Stimulated activated CD8-positive, alpha-beta memory T cell treated with anti-CD3 and anti-CD28 coated beads, Interleukin-7, amount 100 ng/mL, for 24 hours (primary cell): ENCODE data around the gene GCDH.
"Not testable (repeated sequence)": the region's sequence is repeated elsewhere in the genome, so short reads cannot be mapped to it uniquely, and the experiment has no call there.

Source experiments
- DNase-seq: peaks from one replicate; pipeline ENCODE4 v3.0.0-alpha.2; 2020; ENCODE audit warnings: low read depth

Gene GCDH

DNA sequence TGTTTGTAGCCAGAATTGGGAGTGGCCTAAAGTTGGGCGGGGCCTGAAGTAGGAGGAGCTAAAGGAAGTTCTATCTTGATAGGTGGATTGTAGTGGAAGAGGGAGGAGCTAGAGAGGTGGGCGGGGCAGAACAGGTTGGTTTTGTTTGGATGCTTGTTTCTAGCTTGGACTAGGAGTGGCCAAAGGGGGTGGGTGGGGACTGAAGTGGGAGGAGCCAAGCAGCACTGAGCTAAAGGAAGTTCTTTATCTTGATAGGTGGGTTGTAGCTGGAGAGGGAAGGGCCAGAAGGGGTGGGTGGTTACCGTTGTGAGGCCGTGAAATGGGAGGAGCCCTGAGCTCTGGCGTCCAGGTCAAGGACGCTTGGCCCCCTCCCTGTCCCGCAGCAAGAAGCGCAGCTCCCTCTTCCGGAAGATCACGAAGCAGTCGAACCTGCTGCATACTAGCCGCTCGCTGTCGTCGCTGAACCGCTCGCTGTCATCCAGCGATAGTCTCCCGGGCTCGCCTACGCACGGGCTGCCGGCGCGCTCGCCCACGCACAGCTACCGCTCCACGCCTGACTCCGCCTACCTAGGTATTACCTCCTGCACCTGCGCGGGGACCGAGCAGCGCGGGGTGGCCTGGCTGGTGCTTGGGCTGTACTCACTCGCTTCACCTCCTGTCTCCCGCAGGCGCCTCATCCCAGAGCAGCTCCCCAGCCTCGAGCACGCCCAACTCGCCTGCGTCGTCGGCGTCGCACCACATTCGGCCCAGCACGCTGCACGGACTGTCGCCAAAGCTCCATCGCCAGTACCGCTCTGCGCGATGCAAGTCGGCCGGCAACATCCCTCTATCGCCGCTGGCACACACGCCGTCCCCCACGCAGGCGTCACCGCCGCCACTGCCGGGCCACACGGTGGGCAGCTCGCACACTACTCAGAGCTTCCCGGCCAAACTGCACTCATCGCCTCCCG lies 17.7 kb upstream of the GCDH start:
- DNase-seq: no peak

DNA sequence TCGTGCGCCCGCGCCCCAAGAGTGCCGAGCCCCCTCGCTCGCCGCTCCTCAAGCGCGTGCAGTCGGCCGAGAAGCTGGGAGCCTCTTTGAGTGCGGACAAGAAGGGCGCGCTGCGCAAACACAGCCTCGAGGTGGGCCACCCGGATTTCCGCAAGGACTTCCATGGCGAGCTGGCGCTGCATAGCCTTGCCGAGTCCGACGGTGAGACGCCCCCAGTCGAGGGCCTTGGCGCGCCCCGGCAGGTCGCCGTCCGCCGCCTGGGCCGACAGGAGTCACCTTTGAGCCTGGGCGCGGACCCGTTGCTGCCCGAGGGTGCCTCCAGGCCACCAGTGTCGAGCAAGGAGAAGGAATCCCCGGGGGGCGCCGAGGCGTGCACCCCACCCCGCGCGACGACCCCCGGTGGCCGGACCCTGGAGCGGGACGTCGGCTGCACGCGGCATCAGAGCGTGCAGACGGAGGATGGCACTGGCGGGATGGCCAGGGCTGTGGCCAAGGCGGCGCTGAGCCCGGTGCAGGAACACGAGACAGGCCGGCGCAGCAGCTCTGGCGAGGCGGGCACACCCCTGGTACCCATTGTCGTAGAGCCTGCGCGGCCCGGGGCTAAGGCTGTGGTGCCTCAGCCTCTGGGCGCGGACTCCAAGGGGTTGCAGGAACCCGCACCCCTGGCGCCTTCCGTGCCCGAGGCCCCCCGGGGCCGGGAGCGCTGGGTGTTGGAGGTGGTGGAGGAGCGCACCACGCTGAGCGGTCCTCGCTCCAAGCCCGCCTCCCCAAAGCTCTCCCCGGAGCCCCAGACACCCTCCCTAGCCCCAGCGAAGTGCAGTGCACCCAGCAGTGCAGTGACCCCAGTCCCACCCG lies 16.8 kb upstream of the GCDH start:
- no peak for DNase-seq

DNA sequence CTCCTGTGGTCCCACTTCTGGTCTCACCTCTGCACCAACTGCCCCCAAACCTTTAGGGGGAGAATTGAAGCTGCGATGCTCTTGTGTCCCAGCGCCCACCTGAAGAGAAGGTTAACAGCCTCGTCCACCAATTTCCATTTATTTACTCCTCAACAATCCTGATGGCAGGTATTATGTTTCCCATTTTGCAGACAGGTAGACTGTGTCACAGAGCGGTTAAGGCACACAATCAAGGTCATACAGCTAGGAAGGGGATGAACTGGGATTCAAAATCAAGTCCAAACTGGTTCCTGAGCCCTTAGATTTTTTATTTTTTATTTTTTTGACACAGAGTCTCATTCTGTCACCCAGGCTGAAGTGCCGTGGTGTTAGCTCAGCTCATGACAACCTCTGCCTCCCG lies 15.9 kb upstream of the GCDH start:
- DNase-seq: no peak

DNA sequence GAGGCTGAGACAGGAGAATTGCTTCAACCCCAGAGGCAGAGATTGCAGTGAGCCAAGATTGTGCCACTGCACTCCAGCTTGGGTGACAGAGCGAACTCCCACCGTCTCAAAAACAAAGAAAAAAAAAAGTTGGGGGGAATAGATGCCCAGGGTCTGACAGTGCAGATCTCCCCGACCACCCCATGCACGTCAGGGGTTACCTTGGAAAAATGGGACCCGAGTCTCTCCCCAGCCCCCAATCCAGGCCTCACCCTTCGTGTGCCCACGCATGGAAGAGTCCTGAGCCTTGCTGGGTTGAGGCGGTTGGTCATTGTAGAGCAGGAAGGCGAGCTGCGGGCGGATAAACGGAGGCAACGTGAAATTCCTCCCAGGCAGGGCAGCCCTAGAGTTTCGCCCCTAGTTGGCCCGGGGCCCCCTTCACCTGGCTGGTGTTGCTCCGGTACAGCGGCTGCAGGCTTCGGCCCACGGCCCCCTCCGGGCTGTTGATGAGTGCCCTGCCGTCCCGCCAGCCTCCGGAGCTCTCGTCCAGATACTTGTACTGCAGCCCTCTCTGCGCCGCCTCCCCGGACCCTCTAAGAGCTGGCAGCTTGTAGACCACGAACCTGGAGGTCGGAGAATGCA lies 10.3 kb upstream of the GCDH start:
- DNase-seq: no peak

DNA sequence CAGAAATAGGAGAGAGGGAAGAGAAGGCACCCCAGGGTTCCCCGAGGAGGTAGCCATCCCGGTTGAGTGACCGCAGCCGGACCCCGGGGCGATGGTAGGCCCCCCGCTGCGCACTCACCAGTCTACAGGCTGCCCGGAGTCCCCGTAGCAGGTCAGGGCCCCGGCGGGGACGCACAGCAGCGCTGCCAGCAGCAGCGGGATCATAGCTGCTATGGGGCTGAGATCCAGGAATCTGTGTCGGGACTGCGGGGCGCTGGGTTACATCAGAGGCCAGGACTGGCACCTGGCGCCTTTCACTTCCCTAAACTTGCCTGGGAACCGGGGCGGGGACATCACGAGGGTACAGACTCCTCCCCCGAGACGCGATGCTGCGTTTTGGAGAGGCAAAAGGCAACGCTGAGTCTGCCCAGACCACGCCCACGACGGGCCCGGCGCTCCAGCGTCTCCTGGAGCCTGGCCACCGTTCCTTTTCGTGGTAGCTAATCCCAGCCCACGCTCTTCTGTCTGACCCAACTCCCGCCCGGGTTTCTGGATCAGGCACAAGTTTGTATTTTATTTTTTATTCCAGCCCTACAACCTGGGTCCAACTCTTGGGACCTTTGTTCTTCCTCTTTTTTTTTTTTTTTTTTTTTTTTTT lies 9.7 kb upstream of the GCDH start, which contains the start of gene DNASE2:
TSS of gene DNASE2 (minus strand) at position 278 of the 637 bp plus-strand sequence. CDS start at position 204, 74 bp downstream.
- DNase-seq: peak; percentile 78

DNA sequence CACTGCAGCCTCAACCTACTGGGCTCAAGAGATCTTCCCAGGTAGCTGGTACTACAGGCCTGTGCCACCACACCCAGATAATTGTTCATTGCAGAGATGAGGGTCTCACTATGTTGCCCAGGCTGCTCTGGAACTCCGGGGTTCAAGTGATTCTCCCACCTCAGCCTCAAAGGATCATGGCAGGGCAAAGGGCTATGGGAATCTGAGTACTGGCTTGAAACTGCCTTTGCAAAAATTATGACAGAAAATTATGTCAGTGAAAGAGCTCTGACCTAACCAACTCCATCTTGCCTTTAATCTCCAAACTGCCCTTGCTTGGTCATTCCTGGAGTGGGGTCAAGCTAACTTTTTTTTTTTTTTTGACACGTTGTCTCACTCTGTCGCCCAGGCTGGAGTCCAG lies 8.4 kb upstream of the GCDH start:
- DNase-seq: no peak

DNA sequence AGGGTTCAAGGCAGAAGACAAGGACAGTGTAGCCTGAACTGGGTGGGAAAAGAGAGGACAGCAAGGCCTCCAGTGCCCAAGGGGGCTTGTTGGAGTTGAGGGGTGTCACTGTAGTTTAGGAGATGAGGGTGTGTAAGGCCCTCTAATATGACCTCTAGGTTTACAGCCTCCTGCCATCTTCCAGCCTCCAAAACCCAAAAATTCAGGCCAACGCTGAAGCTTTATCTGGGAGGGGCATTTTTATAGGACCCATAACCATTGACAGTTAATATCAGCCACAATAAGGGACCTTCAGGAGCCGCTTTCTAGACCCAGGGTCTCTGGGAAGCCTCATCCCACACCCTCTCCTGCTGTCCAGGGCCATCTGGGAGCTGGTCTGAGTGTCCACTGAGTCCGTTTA lies 6.8 kb upstream of the GCDH start:
- no peak for DNase-seq

DNA sequence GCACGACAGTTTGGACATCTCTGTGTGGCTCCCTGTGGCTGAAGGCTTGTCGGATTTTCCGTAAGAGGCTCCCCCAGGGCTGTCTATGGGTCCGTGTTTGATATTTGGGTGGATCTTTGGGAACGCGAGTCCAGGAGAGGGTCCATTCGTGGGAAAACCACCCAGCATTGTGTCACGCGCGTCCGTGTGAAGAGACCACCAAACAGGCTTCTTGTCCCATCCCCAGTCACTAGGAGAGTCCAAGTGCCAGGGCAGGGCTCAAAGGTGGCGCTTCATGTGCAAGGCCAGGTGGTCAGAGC lies 6.4 kb upstream of the GCDH start:
- no peak for DNase-seq

DNA sequence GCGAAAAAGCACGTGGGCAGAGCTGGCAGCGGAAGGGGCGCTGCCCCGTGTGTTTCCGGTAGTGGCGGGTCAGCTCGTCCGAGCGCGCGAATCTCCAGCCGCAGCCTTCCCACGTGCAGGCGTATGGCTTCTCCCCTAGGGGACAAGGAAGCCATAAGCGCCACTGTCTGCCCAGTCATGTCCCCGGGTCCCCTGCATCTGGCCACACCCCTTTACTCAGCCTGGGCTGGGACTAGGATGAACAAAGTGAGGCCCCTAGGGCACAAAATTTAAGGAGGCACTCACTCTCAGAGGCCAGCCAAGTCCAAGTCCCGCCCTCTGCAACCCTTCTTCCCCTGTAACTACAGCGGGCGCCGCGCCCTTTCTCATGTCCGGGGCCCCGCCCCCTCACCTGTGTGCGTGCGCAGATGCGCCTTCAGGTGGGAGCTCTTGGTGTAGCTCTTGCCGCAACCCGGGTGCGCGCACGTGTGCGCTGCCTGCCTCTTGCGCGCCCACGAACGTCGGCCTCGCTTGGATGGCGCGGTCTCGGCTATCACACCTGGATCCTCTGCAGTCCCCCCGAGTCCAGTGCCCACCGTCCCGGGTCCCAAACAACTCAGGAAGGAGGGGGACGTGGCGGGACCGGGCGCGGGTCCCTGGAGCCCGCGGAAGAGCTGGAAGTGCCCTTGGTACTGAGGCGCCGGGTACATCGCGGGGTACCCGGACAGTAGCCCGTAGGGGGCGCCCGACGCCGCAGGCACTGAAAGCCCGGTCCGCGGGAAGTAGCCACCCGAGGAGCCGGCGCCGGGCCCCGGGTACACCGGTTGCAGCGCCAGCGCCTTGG lies 5.8 kb upstream of the GCDH start:
- peak; percentile 83 for DNase-seq

DNA sequence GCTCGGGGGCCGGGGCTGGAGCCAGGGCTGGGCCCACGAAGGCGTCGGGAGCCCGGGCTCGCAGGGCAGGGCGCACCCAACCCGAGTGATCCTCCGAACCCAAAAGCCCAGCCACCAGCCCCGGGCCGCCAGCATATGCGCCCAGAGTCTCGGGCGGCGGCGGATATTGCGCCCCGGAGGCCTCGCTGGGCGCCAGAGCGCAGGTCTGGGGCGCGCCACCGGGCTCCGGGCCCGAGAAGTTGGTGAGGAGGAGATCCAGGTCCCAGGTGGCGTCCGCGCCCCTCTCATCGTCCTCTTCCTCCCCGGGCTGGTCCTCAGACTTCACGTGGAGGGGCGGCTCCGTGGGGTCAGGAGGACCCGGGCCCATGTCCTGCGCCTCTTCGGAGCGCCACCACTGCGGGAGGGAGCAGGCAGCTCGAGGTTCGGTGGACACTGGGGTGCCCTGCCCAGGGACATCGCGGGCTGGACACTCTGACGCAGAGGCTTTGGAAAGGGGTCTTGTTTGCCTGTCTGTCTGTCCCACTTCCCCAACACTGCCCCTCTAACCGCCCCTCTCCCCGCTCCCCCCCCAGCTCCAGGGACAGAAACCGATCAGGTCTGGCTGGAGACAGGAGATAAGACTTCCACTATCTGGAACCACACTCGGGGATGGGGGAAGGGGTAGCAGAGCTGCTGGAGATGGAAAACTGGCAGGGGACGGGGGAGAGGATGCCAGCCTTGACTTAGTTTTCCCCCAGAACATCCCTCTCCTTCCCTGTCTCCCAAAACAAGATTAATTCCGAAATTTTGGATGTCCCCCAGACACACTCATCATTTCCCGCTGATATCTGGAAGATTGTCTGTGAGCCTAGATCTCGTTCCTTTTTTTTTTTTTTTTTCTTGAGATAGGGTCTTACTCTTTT lies 5.0 kb upstream of the GCDH start:
- no peak for DNase-seq

DNA sequence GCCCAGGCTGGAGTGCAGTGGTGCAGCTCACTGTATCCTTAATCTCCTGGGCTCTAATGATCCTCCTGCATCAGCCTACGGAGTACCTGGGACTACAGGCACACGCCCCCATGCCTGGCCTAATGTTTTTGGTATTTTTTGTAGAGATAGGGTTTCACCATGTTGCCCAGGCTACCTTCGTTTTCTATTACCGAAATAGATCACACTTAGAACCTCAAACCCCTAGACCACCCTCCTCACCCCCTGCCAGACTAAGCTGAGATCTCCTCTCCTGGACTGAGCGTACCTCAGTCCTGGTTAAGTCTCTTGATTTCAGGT lies 4.3 kb upstream of the GCDH start:
- DNase-seq: no peak

DNA sequence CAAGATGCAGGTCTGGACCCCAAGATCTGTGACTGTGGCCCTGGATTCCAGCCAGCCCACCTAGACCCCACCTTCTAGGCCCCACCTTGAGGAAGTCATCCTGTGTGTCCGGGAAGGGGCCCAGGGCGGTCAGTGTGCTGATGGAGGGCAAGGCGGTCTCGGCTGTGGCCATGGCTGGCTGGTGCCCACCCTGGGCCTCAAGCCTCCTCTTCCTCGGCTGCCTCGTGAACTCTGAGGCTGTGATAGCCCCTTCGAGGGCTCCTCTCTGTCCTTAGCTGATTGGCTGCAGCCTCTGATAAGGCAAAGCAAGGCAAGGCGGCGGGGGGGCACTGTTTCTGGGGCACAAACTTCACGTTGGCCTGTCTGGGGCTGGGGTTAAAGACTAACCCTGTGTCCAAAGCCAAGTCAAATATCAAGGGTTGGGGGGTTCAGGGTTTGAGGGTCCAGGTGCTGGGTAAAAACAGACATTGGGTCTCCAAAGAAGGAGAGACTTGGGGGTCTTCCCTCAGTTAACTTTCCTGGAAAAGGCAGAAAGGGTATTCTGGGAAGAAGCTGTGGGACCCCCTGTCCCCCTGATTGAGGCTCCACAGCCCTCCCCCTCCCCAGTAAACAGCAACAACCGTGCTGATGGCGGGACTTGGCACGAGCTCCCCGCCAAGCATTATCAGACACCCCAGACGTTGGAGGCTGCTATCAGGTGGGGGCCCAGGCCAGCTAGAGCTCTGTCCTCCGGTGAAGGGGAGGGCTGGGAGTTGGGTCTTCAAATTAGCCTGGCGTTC lies 3.8 kb upstream of the GCDH start, which contains the start of gene KLF1:
TSS of gene KLF1 (minus strand) at position 233 of the 779 bp plus-strand sequence. CDS start at position 172, 61 bp downstream.
- DNase-seq: no peak

DNA sequence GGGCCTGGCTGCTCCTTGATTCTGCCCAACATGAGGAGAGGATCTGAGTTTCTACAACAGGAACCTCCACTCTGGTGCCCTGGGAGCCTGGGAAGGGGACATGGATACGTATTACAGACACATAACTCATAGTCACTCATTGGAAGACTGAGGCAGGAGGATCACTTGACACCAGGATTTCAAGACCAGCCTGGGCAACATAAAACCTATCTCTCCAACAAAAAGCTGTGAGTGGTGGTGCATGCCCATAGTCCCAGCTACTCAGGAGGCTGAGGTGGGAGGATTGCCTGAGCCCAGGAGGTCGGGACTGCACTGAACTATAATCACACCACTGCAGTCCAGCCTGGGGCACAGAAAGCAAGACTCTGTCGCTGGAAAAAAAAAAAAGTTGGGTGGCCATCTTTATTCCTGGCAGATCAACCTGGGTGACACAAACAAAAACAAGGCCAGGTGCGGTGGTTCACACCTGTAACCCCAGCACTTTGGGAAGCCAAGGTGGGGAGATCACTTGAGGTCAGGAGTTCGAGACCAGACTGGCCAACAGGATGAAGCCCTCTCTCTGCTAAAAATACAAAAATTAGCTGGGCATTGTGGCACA lies 2.9 kb upstream of the GCDH start:
- DNase-seq: no peak

DNA sequence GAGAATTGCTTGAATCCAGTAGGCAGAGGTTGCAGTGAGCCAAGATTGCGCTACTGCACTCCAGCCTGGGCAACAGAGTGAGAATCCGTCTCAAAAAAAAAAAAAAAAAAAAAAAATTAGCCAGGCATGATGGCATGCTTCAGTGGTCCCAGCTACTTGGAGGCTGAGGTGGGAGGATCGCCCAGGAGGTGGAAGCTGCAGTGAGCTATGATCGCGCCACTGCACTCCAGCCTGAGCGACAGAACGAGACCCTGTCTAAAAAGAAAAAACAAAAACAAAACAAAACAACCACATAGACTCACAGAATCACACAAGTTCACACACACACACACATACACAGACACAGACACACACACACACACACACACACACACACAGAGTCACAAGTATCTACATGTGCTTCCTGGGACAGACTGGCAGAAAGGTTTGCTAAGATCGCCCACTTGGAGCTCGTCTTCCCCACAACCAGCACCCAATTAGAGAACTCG lies 617 bp upstream of the GCDH start:
- DNase-seq: not testable (repeated sequence)

DNA sequence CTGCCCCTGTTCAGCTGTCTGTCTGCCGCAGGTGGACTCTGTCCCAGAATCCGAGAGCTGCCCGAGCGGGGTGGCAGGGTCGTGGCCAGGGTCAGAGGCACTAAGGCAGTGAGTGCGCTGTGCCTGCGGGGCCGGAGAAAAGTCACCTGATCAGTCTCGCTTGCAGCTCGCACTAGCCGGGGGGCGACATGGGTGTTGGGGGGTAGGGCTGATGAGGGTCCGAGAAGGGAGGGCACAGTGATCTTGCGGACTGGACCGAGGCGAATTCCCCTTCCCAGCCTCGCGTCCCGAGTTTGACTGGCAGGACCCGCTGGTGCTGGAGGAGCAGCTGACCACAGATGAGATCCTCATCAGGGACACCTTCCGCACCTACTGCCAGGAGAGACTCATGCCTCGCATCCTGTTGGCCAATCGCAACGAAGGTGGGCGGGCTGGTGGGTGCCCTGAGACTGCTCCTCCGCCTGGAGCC lies 627 bp downstream of the GCDH start:
- no peak for DNase-seq

DNA sequence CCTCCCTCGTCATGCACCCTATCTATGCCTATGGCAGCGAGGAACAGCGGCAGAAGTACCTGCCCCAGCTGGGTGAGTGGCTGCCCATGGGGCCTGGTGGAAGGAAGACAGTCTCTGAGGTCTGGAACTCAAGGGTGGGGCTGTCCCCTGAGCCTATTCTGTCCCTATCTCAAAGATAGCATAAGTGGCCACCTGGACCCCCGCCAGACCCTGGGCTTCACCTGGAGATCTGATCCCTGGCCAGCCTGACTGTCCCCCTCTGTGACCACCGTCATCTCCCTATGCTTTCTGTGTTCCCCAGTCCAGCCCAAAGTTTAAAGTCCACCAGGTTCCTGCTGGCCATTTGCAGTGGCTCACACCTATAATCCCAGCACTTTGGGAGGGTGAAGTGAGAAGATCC lies 2.6 kb downstream of the GCDH start:
- DNase-seq: no peak

DNA sequence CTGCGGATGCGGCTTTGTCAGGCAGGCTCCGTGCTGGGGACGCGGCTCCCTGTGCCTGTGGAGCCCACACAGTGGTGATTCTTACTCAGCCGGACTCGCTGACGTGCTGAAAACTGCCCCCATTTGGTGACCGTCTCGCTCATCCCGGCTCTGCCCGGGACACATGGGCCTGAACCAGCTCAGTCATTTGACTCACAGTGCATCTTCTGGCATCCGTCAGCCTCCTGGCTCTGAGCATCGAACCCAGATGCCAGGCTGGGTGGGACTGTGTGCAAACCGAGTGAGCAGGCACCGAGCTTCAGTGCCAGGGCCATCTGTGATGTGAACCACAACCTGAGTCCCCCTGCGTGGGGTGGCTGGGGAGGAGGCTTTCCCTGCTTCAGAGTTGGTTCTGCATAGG lies 5.5 kb downstream of the GCDH start:
- no peak for DNase-seq

DNA sequence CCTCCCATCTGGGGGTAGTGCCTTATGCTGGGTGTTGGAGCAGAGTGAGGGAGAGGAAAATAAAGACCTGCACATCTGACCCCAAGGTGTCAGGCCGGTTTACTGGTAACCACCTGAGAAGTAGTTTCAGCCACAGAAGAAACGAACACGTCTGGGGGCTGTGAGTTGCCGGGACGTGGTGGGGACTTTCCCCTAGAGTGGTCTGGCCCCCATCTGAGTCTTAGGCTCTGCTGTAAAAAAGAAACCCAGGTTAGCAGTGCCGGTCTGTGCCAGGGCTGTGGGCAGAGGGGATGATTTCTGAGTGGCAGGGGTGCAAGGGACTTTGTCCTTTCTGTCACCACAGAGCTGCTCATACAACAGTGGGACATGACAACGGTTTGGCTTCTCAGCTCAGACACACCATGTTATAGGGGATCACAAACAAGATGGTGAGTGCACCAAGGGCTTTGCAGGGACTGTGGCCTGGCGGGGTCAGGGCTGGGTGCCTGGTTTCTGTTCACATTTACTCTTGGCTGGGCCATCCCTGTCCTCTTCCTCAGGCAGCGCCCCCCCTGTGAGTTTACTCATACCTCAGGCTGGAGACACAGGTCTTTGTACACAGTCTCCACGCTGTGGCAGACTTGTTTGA lies 9.0 kb downstream of the GCDH start:
- no peak for DNase-seq
